NCI-H82 treated with DMSO at 0.1 percent for 48 hours (cell line): ENCODE measurements around the gene CASKIN1.

Experiments
- DNase-seq: peaks from one replicate; lab custom pipeline; 2025; ENCODE audit not compliant: unreplicated experiment; lab: John Stamatoyannopoulos, UW

CASKIN1 gene

DNA sequence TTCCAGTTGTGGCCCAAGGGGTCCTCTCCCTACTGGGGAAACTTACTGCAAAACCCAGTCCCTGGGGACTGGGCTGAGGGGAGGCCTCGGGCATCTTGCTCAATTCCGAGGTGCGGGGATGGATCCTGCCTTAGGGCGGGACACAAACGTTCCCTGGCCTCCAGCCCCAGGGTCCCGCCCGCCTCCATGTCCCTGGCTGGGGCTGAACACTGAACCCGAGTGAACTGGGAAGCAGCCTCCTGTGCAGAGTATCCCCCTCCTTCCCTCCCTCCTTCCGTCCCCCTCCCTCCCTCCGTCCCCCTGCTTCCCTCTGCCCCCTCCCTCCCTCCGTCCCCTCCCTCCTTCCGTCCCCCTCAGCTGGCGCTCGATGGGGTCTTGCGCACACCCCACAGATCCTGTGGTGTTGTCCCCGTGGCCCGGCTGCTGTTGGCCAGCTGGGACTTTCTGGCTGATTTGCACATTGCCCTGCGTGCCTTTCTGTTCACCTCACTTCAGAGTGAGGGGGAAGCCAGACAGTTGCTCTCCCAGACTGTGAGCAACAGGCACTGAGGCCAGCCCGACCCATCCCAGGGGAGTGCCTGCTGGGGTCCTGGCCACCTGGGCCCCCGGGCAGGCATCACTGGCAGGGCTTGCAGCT, 35.4 kb downstream of the CASKIN1 start:
- DNase-seq = no peak

DNA sequence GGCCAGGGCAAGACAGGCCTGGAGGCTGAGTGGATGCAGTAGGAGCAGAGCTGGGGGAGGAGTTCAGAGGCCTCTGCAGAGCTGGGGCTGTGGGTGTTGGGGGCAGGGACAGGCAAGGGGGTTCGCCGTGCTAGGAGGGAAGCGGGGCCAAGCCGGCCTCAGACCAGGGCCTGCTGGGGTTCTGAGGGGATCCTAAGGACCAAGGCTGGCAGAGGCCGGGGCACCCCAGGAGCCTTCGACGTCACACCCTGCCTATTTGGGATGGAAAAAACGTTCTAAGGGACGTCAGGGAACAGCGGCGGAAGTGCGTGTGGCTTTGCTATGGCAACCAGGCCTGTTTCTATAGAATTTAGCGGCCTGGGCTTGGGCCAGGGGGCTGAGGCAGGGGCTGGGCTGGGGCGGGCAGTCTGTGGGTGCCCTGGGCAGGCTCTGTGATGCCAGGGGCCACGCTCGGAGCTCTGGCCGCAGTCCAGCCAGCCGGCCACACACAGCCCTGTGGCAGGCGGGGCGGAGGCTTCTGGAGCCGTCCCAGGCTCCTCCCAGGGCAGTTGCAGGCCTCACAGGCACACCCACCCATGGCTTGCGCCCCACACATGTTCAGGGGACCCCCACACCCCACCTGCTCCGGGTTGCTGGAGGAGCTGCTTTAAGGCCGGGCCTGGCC, 37.1 kb downstream of the CASKIN1 start:
- no peak for DNase-seq

DNA sequence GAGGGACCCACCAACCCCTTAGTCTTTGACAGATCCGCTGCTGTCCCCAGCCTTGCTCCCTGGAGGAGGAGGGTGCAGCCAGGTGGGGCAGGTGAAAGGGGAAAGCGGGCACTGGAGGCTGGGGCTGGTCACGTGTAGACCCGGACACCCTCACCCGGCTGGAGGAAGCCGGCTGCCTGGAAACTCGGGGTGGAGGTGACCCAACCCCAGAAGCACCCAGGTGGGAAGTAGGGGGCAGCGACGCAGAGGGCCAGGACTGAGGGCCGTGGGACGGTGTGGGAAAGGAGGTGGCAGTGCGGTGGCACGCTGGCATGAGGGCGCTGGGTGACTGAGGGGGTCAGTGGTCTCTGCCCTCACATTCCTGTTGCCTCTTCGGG, 38.2 kb downstream of the CASKIN1 start:
- no peak for DNase-seq

DNA sequence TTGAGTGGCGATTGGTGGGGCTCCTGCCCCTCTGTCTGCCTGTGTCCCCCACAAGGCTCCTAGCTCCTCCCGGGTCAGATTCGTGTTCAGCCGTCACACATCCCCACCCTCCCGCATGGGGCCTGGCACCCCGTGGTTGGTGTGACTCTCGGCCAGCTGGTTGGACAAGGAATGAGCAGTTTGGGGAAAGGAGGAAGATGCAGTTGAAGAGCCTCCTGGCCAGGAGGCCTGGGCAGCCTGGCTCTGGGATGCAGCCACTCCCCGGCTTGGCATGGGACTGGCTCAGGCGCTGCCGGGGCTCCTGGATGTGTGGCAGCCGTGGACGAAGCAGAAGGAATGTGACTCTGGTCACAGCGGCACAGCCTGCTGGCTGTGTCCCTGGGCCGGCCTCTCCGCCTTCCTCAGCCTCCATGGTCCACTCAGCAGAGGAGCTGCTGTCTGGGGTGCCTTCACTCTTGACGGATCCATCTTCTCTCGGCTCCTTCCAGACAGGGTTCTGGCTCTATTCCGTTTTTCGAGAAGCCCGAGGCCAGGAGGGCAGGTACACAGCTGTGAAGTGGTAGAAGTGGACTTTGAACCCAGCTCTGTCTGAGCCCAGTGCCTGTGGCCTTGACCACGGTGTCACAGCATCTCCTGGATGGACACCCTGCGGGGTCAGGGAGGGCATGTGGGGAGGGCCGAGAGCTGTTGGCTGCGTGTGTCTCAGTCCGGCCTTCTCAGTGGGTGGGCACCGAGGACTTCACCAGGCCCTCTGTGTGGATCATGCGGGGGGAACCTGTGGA, 38.7 kb downstream of the CASKIN1 start:
- no peak for DNase-seq

DNA sequence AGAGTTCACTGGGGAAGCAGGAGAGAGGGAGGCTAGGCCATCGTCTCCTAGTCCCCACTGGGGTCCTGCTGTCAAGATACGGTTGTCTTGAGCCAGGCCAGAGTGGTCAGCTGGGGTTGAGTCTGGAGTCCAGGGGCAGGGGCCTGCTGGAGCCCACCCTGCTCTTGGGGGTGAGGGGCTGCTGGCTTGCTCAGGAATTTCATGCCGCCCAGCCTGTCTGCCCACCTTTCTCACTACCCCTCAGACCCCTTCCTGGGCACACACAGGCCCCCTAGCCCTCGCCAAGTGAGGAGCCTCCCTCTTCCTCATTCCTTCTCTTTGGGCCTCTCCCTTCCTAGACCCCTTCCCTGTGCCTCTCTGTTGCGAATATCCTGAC, 39.6 kb downstream of the CASKIN1 start:
- no peak for DNase-seq

DNA sequence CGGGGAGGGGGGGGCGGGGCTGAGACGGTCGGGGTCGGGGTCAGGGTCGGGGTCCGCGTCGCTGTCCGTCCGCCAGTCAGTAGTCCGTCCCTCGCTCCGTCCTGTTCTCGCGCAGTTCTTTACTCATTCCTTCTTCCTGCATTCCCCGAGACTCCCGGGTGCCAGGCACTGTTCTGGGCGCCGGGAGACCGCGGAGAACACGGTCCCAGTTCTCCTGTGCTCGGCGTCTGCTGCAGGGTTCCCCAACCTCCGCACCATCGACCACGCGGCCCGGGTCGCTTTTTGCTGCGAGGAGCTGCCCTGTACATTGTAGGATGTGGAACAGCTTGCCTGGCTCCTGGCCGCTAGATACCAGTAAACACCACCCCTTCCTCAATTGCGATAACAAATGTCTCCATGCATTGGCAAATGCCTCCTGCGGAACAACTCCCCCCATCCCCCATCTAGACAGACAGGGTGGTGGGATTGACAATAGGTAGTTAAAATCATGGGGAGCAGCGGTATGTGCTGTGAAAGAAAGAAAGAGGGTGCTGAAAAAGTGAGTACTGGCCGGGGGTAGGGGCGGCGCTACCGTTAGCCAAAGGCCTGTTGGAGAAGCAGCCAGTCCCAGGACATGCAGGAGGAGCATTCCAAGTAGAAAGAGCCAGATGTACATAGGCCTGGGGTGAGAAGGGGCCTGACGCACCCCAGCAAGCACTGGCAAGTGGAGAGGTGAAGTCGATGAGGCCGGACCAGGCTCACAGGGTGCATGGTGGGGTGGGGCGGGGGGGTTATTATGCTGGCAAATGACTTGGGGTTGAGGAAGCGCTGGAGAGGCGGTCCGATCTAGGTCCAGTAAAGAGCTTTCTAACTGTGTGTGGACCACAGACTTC, 40.2 kb downstream of the CASKIN1 start:
- no peak for DNase-seq

DNA sequence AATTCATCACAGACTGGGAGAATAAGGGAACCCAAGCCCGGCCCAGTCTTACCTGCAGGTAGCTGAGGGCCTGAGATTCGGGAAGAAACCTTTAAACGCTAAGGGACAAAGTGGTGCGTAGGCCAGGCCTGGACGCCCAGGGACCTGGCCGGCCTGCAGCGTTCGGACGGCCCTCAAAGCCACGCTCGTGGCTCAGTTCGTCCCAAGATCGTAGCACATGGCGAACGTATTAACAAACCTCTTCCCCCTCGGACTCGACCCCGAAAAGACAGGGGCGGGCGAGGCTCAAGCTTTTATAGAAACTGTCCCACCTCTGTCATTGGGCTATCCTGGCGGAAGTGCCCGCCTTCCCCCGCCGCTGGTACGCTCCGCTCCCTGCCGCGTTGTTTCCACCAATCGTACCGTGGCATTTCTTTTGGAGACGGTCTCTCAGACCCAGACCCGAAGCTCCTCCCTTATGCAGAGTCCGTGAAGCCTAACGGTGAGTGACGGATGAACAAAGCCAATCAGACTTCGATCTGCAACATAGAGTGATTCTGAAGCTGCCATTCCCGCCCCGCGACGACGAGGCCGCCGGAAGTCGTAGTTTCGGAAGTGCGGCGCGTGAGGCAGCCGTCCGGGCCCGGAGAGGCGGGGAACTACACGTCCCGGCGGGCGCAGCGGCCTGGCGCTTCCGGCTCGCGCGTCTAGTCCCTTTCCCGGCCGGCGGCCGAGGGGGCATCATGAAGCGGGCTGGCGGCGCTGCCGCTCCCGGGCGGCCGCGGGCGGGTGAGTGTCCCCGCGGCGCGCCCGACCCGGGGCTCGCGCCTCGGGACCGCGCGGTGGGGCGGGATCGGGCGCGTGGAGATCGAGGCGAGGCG, 41.1 kb downstream of the CASKIN1 start, which contains the start of gene TRAF7:
Gene TRAF7 (plus strand): TSS at position 692 of the 860 bp plus-strand sequence. CDS start 8,139 bp downstream, outside the sequence.
- peak; percentile 99 for DNase-seq

DNA sequence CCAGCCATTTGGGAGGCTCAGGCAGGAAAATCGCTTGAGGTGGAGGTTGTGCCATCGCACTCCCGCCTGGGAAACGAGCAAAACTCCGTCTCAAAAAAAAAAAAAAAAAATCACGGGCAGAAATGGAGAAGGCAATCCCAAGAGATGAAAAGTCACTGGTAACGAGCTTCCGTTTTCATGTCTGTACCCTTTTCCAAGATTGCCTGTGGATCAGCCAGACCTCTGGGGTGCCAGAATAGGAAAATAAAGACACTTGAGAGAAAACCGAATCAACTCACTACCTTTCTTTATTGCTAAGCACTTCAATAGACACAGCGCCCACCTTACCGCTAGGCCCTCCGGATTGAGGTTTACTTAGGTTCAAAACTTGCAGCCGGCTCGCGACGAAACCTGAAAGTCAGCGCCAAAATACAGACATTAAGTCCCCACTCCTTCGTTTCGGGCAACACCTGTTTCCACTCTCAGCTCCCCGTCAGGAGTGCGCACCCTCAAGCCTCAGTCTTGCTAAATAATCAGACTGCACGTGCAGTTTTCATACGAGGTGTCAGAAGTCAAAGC, 41.8 kb downstream of the CASKIN1 start:
- DNase-seq = no peak

DNA sequence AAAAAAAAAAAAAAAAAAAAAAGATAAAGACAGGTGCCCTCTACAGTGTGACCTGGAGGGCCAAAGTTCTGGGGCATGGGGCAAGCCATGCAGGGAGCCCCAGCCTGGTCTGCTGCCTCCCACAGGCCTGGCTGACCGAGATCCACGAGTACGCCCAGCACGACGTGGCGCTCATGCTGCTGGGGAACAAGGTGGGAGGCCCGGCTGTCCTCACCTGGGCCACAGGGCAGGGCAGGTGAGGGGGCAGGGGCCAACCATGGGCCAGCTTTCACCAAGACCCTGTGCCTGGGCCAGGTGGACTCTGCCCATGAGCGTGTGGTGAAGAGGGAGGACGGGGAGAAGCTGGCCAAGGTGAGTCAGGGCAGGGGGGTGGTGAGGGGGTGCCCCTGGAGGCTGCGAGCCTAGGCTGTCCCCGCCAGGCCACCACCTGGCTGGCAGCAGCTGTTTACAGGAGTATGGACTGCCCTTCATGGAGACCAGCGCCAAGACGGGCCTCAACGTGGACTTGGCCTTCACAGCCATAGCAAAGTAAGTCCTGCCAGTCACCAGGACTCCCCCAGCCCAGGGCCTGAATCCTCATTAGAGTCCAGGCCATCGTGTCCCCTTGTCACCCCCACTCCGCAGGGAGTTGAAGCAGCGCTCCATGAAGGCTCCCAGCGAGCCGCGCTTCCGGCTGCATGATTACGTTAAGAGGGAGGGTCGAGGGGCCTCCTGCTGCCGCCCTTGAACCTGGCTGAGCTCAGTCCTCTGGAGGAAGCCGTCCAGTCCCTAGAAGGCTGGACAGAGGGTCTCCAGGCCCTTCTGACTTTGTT, 43.5 kb downstream of the CASKIN1 start:
- DNase-seq = no peak

DNA sequence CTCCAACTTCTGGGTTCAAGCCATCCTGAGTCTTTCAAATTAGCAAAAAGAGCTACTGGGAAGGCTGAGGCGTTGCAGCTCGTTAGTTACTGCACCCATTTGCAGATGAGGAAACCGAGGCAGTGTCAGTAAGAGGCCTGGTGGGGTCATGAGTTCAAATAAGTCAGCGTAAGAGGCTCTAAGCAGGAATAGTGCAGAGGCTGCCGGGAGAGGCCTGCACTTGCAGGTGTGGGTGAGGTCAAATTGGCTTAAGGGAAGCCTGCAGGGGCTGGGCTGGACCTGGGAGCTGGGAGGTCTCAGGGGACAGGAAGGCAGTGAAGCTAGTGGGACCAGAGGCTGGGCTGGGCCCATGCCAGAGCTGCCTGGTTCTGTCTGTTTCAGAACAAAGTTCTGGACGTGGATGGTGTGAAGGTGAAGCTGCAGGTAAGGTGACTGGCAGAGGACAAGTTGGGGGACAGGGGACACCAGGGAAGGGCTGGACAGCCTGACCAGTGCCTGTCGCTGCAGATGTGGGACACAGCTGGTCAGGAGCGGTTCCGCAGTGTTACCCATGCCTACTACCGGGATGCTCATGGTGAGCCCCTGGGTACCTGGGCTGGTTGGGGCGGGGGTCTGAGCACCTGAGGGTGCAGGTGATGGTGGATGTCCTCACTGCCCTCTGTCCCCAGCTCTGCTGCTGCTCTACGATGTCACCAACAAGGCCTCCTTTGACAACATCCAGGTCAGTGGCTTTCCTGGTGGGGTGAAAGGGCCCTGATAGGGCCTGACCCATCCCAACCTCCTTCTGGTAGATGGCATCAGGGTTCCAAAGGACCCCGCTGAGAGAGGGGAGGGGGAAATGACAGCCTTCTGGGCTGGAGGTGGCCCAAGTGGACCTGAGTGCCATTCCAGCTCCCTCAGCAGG, 45.0 kb downstream of the CASKIN1 start:
- peak; percentile 74 for DNase-seq

DNA sequence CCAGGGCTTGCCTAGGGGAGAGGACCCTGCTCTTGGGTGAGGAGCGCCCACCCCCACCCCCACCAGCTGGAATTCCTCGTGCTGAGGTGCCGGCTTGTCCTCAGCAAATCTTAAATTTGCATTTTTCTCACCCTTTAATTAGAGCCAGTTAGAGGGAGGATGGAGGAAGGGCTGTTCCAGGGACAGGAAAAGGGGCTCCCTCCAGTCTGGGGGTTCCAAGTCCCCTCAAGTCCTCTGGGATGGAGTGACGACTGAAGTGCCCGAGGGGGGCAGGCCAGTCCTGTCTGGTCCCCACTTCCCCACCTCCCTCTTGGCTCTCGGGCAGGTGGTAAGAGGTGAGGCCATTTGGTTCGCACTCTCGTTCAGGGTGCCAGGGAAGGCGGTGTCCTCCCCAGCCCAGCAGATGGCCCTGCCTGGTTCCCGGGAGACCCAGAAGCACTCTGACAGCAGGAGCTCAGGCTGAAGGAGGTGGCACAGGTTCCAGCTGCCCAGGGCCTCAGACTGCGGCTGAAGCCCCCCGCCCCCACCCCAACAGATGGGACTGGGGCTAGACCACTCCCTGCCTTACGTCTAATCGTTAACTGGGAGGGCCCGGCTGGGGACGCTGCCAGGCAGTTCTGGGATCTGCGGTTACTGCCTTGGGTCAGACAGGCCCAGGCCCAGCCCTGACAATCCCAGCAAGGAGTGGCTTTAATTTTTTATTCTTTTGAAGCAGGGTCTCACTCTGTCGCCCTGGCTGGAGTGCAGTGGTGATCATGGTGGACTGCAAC, 45.8 kb downstream of the CASKIN1 start:
- peak; percentile 91 for DNase-seq

DNA sequence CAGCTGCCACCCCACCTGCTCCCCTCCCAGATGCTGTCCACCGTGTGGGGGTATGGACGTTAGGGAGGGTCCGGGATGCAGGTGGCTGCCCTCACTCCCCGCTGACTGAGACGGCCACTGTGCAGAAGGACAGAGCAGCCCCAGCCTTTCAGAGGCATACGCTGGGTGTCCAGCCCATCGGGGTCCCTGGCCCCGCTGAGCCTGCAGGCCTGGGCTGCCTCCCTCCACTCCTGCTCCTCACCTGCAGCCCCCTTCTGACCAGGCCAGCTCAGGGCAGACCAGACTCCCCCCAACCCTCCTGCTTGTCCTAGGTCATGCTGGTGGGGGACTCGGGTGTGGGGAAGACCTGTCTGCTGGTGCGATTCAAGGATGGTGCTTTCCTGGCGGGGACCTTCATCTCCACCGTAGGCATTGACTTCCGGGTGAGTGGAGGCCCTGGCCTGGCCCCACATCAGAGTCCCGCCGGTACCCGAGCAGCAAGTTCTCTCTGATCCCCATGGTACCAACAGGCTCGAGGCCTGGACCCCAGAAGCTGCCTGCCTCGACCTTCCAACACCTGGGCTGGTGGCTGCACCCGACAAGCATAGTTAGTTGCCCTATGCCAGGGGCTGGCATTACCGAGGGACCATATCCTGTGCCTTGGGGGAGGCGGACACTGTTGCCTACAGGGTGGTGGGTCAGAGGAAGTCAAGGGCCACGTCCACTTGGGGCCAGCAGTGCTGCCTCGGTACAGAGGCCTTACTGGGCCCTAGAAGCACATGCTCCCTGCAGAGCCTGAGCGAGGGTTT, 46.6 kb downstream of the CASKIN1 start:
- no peak for DNase-seq

DNA sequence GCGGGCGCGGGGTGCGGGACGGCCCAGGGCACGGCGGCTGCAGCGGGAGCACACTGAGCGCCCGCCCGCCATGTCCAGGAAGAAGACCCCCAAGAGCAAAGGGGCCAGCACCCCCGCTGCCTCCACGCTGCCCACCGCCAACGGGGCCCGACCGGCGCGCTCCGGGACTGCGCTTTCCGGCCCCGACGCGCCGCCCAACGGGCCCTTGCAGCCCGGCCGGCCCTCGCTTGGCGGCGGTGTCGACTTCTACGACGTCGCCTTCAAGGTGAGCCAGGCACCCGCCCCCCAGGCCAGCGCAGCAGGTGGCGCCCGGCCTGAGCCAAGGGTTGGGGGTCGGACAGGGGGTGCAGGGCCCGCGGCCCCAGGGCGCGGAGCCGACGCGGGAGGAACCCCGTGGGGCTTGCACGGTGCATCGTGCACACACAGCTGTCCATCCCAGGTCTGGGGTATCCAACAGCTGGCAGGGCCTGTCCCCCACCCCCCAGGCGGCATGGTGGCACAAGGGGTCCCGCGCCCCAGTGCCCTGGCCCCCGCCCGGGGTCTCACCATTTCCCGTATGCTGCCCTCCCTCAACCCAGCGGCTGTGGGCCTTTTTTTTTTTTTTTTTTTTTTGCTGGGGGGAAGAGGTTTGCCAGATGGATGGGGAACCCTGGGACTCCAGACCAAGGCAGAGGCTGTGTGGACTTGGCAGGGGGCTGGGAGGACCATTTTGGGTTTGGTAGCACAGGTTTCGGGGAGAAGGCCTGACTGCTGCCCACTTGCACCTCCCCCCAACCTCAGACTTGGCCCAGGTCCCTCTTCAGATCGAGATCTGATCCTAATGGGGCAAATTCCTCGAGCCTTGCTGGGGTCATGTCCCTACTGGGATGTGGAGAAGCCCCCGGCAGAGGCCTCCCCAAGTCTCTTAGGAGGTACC, 47.4 kb downstream of the CASKIN1 start:
- no peak for DNase-seq

DNA sequence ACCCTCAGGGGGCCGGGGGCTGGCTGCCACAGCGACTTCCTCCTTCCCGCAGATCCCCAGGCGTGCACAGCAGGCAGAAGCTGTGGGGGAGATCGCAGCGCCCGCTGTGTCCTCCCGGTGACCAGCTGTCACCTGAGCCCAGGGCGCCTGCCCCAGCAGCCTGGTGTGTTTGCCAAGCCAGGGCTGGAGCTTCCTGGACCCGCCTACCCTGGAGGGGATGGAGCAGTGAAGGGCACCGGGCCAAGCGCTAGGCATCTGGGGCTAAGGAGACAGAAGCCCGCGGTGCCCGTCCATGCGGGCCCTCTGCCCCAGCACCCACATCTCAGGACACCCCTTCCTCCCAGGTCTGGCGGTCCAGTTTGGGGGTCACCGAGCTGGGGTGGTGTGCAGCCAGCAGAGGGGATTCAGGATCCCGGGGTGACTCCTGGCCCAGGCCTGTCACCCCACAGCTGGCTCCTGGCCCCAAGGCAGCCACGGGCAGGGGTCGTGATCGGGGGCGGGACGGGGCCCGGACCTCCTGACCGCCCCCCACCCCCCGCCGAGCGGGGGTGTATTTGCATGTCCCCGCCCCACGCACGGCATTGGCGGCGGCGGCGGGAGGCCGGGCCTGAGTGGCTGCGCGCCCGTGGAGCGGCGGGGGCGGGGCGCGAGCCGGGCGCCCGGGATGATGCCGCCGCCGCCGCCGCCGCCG, 48.3 kb downstream of the CASKIN1 start, which contains the start of gene RAB26:
Gene RAB26 (plus strand): TSS at position 645 of the 691 bp plus-strand sequence. CDS start 159 bp downstream, outside the sequence.
- peak; percentile 38 for DNase-seq

DNA sequence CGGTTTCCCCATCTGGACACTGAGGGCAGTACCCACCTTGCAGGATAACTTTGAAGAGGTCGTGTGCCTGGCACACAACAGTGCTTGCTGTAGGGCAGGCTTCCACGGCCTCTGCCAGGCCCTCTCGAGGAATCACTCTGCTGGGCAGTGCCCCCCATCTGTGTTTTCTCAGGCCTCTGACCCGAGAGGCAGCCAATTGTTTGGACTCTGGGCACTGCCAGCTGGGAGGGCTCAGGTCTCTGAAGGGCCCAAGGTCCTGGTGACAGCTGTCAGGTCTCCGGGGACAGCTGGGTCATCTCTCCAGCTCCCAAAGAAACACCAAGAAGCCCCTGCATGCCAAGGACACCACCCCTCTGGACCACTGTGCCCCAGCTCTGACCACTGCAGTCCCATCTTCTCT, 49.0 kb downstream of the CASKIN1 start:
- DNase-seq = no peak
